WTC11 (cell line): ENCODE results near the gene TEX54. TPM values are rescaled to one million over a fixed set of nuclear protein-coding genes. Genes with fewer than 3 reads are reported as not detected.

Experiments
- ATAC-seq: fragments of 200-7000 bp; cut with Tn5 transposase; 2 replicates; pipeline ENCODE4 v1.10.0; 2021; ENCODE audit warnings: mild to moderate bottlenecking, moderate library complexity
- Bru-seq: library from RNA; stranded (reverse); fragments of 400-500 nt; gene quantifications from one replicate; lab custom pipeline; 2021; lab: Mats Ljungman, UMichigan
- CTCF ChIA-PET: fragments of 300-600 bp; sonication (Branson Sonifier 250); formaldehyde crosslinking; loops from one replicate; lab custom pipeline; 2021; ENCODE audit warnings: antibody characterized with exemption; lab: Charles Lee
- POLR2A ChIA-PET: fragments of 350-600 bp; sonication (Branson Sonifier 250); formaldehyde crosslinking; loops from one replicate; lab custom pipeline; 2021; ENCODE audit warnings: antibody characterized with exemption; lab: Charles Lee
- DNase-seq: peaks from one replicate; pipeline ENCODE4 v3.0.0; 2021; ENCODE audit warnings: low spot score
- H3K27ac Mint-ChIP-seq: 2 replicates; pipeline ENCODE4 v1.8.0; 2021; ENCODE audit warnings: mixed read lengths
- H3K27me3 Mint-ChIP-seq: 2 replicates; pipeline ENCODE4 v1.8.0; 2021; ENCODE audit warnings: low read depth, mild to moderate bottlenecking, moderate library complexity, mixed read lengths
- H3K36me3 Mint-ChIP-seq: 2 replicates; pipeline ENCODE4 v1.8.0; 2021; ENCODE audit warnings: mixed read lengths
- H3K4me1 Mint-ChIP-seq: 2 replicates; pipeline ENCODE4 v1.8.0; 2022; ENCODE audit warnings: mixed read lengths
- H3K4me3 Mint-ChIP-seq: 2 replicates; pipeline ENCODE4 v1.8.0; 2021; ENCODE audit warnings: mild to moderate bottlenecking, moderate library complexity, mixed read lengths
- H3K9me3 Mint-ChIP-seq: 2 replicates; pipeline ENCODE4 v1.8.0; 2021; ENCODE audit warnings: mixed read lengths
- ATF1 ChIP-seq: sonication (generic); formaldehyde crosslinking; IDR thresholded peaks from 2 replicates; pipeline ENCODE4 v1.8.1; 2023; ENCODE audit warnings: mild to moderate bottlenecking, moderate library complexity, missing genetic modification reagents
- CBFB ChIP-seq: sonication (generic); formaldehyde crosslinking; IDR thresholded peaks from 2 replicates; pipeline ENCODE4 v1.8.1; 2022; ENCODE audit warnings: mild to moderate bottlenecking, low read depth, missing genetic modification reagents
- EMX1 ChIP-seq: fragments of 250-450 bp; sonication (Bioruptor Pico); IDR thresholded peaks from 2 replicates; pipeline ENCODE4 v1.8.0; 2021; ENCODE audit warnings: mild to moderate bottlenecking
- FOXP1 ChIP-seq: sonication (generic); formaldehyde crosslinking; IDR thresholded peaks from 2 replicates; pipeline ENCODE4 v1.8.0; 2022; ENCODE audit warnings: missing genetic modification reagents, mild to moderate bottlenecking, moderate library complexity, borderline replicate concordance
- HMGA2 ChIP-seq: fragments of 250-450 bp; sonication (Bioruptor Pico); IDR thresholded peaks from 2 replicates; pipeline ENCODE4 v1.4.0; 2021; ENCODE audit warnings: mild to moderate bottlenecking, moderate library complexity
- KAT7 ChIP-seq: sonication (generic); formaldehyde crosslinking; IDR thresholded peaks from 2 replicates; pipeline ENCODE4 v1.8.1; 2023; ENCODE audit warnings: missing genetic modification reagents, mild to moderate bottlenecking, borderline replicate concordance
- NR1H2 ChIP-seq: sonication (generic); formaldehyde crosslinking; IDR thresholded peaks from 2 replicates; pipeline ENCODE4 v1.9.0; 2021; ENCODE audit warnings: mild to moderate bottlenecking, moderate library complexity, missing genetic modification reagents
- NR3C1 ChIP-seq: sonication (generic); formaldehyde crosslinking; conservative IDR thresholded peaks from 2 replicates; pipeline ENCODE4 v1.8.1; 2023; ENCODE audit warnings: low read depth, mild to moderate bottlenecking, missing genetic modification reagents
- OVOL2 ChIP-seq: fragments of 250-450 bp; sonication (Bioruptor Pico); IDR thresholded peaks from 2 replicates; pipeline ENCODE4 v1.9.0; 2021; ENCODE audit warnings: mild to moderate bottlenecking, borderline replicate concordance
- ZNF263 ChIP-seq: sonication (generic); formaldehyde crosslinking; IDR thresholded peaks from 2 replicates; pipeline ENCODE4 v1.8.1; 2022; ENCODE audit warnings: low read depth, mild to moderate bottlenecking, moderate library complexity, missing genetic modification reagents
- ZNF396 ChIP-seq: fragments of 250-450 bp; sonication (Bioruptor Pico); IDR thresholded peaks from 2 replicates; pipeline ENCODE4 v1.8.0; 2021; ENCODE audit warnings: mild to moderate bottlenecking, moderate library complexity, borderline replicate concordance
- long read RNA-seq, 3 experiments: library from RNA in 1 of 3; library from capped mRNA in 1 of 3; library from polyadenylated mRNA in 1 of 3; unstranded in 2 of 3; stranded (forward) in 1 of 3; transcript quantifications; one replicate each; pipeline ENCODE4 v2.0.0, GENCODE V29; 2021
- total RNA-seq: library from RNA; stranded (reverse); gene quantifications from 3 replicates; pipeline ENCODE4 v1.2.3, GENCODE V29; 2021
- TF ChIP-seq, protein P1 (sequence below): sonication (generic); formaldehyde crosslinking; IDR thresholded peaks from 2 replicates; pipeline ENCODE4 v1.8.0; 2023; ENCODE audit warnings: mild to moderate bottlenecking, missing genetic modification reagents
- TF ChIP-seq, protein P2 (sequence below): sonication (generic); formaldehyde crosslinking; IDR thresholded peaks from 2 replicates; pipeline ENCODE4 v1.8.0; 2022; ENCODE audit warnings: mild to moderate bottlenecking, missing genetic modification reagents
- TF ChIP-seq, protein P3 (sequence below): sonication (generic); formaldehyde crosslinking; IDR thresholded peaks from 2 replicates; pipeline ENCODE4 v1.8.1; 2023; ENCODE audit warnings: mild to moderate bottlenecking, missing genetic modification reagents, moderate library complexity
- TF ChIP-seq, protein P4 (sequence below): sonication (generic); formaldehyde crosslinking; IDR thresholded peaks from 2 replicates; pipeline ENCODE4 v1.8.1; 2022; ENCODE audit warnings: missing genetic modification reagents, borderline replicate concordance
- TF ChIP-seq, protein P5 (sequence below): fragments of 250-450 bp; sonication (Bioruptor Pico); IDR thresholded peaks from 2 replicates; pipeline ENCODE4 v2.1.2; 2022; ENCODE audit warnings: mild to moderate bottlenecking, moderate library complexity

The TEX54 gene
- 0.44 TPM in 1 of 3 replicates, not detected in the others for total RNA-seq
- percentile 26 among the genes with signal in this experiment for Bru-seq, nascent RNA
- long read RNA-seq, experiment 1 = 0 reads
- long read RNA-seq, experiment 2 = 0 reads
- long read RNA-seq, experiment 3 = 0 reads

DNA sequence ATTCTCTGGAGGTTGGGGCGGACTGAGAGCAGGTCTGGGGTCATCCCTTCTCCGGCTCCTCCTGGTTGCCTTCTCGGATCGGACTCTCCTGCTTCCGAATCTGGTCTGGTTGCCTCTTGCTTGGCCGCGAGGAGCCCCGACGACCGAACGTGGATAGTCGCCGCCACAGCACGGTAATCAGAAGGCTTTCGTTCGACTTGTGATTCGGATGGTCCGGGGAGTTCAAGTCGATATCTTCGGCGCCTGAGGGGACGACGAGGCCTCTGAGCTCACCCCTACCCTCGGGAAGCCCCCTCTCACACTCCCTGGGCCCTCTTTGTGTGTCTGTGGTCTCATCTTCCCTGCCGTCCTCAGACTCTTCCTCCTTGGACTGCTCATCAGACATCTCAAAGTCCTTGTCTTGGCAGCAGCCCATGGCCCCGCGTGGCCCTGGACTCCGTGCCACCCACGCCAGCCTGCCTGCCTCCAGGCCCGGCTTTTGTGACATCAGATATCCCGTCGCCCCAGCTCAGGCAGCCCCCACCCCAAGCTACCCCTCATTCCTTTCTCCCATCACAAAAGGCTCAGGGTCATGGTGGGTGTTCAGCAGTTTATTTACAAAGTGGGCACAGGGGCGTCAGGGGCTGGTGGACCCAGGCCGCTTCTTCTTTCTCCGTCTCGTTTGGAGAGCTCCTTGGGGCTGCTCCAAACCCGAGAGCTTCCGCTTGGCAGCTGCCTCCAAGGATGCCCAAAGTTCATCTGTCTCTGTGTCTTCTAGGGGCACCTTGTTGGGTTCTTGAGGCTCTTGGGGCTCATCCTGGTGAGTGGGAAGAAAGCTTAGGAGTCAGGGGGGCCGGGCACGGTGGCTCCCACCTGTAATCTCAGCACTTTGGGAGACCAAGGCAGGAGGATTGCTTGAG is at the start of gene TEX54:
Gene TEX54 (minus strand): TSS at position 506 of the 899 bp plus-strand sequence.
- DNase-seq = no peak
- Mint-ChIP-seq H3K36me3 (peaks cover 36% of the 10 kb centered on the region), H3K27ac (peak within 1 kb of the TSS; percentile 100), H3K27me3 (no peaks in the 10 kb centered on the region), H3K9me3 (no peaks in the 10 kb centered on the region), H3K4me3 (peak within 1 kb of the TSS; percentile 100), H3K4me1 (peaks cover 19% of the 10 kb centered on the region)
- ChIA-PET CTCF (interaction anchor here (0.6 to 2.4 kb wide), 16 partner anchors 8 to 290 kb away, joined by 3 to 22 read pairs (median 4); partner anchors contain the start of genes HNRNPUL2, TAF6L and TMEM179B), POLR2A (interaction anchor here (0.5 to 2.4 kb wide), 24 partner anchors 9 to 316 kb away, joined by 3 to 35 read pairs (median 5); partner anchors contain the start of genes BSCL2, C11orf98, CSKMT and GNG3)
- peak; percentile 1 for ATAC-seq
- TF ChIP-seq, protein P1, sequence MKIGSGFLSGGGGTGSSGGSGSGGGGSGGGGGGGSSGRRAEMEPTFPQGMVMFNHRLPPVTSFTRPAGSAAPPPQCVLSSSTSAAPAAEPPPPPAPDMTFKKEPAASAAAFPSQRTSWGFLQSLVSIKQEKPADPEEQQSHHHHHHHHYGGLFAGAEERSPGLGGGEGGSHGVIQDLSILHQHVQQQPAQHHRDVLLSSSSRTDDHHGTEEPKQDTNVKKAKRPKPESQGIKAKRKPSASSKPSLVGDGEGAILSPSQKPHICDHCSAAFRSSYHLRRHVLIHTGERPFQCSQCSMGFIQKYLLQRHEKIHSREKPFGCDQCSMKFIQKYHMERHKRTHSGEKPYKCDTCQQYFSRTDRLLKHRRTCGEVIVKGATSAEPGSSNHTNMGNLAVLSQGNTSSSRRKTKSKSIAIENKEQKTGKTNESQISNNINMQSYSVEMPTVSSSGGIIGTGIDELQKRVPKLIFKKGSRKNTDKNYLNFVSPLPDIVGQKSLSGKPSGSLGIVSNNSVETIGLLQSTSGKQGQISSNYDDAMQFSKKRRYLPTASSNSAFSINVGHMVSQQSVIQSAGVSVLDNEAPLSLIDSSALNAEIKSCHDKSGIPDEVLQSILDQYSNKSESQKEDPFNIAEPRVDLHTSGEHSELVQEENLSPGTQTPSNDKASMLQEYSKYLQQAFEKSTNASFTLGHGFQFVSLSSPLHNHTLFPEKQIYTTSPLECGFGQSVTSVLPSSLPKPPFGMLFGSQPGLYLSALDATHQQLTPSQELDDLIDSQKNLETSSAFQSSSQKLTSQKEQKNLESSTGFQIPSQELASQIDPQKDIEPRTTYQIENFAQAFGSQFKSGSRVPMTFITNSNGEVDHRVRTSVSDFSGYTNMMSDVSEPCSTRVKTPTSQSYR = no peak
- no peak for TF ChIP-seq HMGA2
- TF ChIP-seq, protein P2, sequence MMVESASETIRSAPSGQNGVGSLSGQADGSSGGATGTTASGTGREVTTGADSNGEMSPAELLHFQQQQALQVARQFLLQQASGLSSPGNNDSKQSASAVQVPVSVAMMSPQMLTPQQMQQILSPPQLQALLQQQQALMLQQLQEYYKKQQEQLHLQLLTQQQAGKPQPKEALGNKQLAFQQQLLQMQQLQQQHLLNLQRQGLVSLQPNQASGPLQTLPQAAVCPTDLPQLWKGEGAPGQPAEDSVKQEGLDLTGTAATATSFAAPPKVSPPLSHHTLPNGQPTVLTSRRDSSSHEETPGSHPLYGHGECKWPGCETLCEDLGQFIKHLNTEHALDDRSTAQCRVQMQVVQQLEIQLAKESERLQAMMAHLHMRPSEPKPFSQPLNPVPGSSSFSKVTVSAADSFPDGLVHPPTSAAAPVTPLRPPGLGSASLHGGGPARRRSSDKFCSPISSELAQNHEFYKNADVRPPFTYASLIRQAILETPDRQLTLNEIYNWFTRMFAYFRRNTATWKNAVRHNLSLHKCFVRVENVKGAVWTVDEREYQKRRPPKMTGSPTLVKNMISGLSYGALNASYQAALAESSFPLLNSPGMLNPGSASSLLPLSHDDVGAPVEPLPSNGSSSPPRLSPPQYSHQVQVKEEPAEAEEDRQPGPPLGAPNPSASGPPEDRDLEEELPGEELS (CRISPR knock-in tag) = peak; percentile 6; the same call in 1 of the 2 replicates
- no peak for TF ChIP-seq NR3C1 (CRISPR knock-in tag)
- TF ChIP-seq, protein P3, sequence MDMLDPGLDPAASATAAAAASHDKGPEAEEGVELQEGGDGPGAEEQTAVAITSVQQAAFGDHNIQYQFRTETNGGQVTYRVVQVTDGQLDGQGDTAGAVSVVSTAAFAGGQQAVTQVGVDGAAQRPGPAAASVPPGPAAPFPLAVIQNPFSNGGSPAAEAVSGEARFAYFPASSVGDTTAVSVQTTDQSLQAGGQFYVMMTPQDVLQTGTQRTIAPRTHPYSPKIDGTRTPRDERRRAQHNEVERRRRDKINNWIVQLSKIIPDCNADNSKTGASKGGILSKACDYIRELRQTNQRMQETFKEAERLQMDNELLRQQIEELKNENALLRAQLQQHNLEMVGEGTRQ (CRISPR knock-in tag) = no peak

DNA sequence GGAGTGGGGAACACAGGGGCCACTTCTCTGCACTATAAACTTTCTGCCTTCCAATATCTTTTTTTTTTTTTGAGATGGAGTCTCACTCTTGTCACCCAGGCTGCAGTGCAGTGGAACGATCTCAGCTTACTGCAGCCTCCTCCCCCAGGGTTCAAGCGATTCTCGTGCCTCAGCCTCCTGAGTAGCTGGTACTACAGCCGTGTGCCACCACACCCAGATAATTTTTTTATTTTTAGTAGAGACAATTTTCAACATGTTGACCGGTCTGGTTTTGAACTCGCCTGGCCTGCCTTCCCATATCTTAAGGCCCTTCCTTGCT is 49.7 kb upstream of the TEX54 start:
- Mint-ChIP-seq H3K36me3 (peaks cover 69% of the 10 kb centered on the region), H3K27me3 (peaks cover 3% of the 10 kb centered on the region; the same call in 1 of the 2 replicates), H3K4me1 (peaks cover 47% of the 10 kb centered on the region), H3K27ac (peak overlapping the region; percentile 100), H3K9me3 (no peaks in the 10 kb centered on the region), H3K4me3 (peak overlapping the region; percentile 99)
- ATAC-seq (no peak), DNase-seq (no peak)
- CTCF ChIA-PET = interaction anchor here (1.1 to 1.7 kb wide), 2 partner anchors 13 to 24 kb away, joined by 3 to 8 read pairs; no protein-coding TSS in a partner anchor
- TF ChIP-seq FOXP1 (CRISPR knock-in tag) = no peak
- no peak for TF ChIP-seq ATF1 (CRISPR knock-in tag)
- TF ChIP-seq HMGA2 = no peak
- TF ChIP-seq EMX1 = no peak
- TF ChIP-seq ZNF263 (CRISPR knock-in tag) = no peak
- TF ChIP-seq, protein P4, sequence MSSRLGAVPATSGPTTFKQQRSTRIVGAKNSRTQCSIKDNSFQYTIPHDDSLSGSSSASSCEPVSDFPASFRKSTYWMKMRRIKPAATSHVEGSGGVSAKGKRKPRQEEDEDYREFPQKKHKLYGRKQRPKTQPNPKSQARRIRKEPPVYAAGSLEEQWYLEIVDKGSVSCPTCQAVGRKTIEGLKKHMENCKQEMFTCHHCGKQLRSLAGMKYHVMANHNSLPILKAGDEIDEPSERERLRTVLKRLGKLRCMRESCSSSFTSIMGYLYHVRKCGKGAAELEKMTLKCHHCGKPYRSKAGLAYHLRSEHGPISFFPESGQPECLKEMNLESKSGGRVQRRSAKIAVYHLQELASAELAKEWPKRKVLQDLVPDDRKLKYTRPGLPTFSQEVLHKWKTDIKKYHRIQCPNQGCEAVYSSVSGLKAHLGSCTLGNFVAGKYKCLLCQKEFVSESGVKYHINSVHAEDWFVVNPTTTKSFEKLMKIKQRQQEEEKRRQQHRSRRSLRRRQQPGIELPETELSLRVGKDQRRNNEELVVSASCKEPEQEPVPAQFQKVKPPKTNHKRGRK (CRISPR knock-in tag) = no peak
- no peak for TF ChIP-seq OVOL2
- TF ChIP-seq KAT7 (CRISPR knock-in tag) = no peak
- TF ChIP-seq, protein P5, sequence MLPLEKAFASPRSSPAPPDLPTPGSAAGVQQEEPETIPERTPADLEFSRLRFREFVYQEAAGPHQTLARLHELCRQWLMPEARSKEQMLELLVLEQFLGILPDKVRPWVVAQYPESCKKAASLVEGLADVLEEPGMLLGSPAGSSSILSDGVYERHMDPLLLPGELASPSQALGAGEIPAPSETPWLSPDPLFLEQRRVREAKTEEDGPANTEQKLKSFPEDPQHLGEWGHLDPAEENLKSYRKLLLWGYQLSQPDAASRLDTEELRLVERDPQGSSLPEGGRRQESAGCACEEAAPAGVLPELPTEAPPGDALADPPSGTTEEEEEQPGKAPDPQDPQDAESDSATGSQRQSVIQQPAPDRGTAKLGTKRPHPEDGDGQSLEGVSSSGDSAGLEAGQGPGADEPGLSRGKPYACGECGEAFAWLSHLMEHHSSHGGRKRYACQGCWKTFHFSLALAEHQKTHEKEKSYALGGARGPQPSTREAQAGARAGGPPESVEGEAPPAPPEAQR = no peak
- no peak for TF ChIP-seq CBFB (CRISPR knock-in tag)
- no peak for TF ChIP-seq NR1H2
- TF ChIP-seq ZNF396 (CRISPR knock-in tag) = no peak
- POLR2A ChIA-PET = interaction anchor here (0.6 to 3.8 kb wide), 5 partner anchors 9 to 50 kb away, joined by 3 to 44 read pairs (median 4); partner anchors contain the start of genes STX5 and TEX54
